Panc1 (cell line): ENCODE measurements around the gene KRT9.

Experiments
- POLR2AphosphoS5 ChIP-seq: IDR thresholded peaks from 2 replicates; pipeline ENCODE4 v1.6.1; 2012; ENCODE audit warnings: mild to moderate bottlenecking, low read depth, low read length, moderate library complexity
- TF ChIP-seq, protein P1 (sequence below): fragments of 450-650 bp; IDR thresholded peaks from 2 replicates; pipeline ENCODE4 v1.5.1; 2017; ENCODE audit warnings: mild to moderate bottlenecking

DNA sequence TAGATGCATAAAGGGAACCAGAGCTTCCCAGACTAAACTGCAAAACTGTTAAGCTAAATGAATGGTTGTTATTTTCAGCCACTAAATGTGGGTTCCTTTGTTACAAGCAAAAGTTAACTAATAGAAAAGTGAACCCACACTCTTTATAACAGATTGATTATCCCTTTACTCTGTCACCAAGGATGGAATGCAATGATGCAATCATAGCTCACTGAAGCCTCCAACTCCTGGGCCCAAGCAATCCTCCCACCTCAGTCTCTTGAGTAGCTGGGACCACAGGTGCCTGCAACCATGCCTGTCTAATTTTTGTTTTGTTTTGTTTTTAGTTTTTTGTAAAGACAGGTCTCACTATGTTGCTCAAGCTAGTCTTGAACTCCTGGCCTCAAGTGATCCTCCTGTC is 6.5 kb downstream of the KRT9 start:
- TF ChIP-seq, protein P1, sequence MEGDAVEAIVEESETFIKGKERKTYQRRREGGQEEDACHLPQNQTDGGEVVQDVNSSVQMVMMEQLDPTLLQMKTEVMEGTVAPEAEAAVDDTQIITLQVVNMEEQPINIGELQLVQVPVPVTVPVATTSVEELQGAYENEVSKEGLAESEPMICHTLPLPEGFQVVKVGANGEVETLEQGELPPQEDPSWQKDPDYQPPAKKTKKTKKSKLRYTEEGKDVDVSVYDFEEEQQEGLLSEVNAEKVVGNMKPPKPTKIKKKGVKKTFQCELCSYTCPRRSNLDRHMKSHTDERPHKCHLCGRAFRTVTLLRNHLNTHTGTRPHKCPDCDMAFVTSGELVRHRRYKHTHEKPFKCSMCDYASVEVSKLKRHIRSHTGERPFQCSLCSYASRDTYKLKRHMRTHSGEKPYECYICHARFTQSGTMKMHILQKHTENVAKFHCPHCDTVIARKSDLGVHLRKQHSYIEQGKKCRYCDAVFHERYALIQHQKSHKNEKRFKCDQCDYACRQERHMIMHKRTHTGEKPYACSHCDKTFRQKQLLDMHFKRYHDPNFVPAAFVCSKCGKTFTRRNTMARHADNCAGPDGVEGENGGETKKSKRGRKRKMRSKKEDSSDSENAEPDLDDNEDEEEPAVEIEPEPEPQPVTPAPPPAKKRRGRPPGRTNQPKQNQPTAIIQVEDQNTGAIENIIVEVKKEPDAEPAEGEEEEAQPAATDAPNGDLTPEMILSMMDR = no peak
- TF ChIP-seq POLR2AphosphoS5 = no peak
